Hepatocyte (in vitro differentiated cells): ENCODE measurements around the gene SPRY1. TPM values are rescaled to one million over a fixed set of nuclear protein-coding genes. Genes with fewer than 3 reads are reported as not detected.

Source experiments
- DNase-seq: peaks from one replicate; pipeline ENCODE4 v3.0.0-alpha.2; 2016; ENCODE audit warnings: low spot score
- H2AFZ ChIP-seq: fragments of 200-600 bp; sonication (generic); 2 replicates; pipeline ENCODE4 v1.6.0; 2016; ENCODE audit warnings: antibody characterized with exemption, mild to moderate bottlenecking
- H3K27ac ChIP-seq: fragments of 200-600 bp; sonication (generic); 2 replicates; pipeline ENCODE4 v1.5.1; 2016; ENCODE audit warnings: mild to moderate bottlenecking
- H3K27me3 ChIP-seq: fragments of 200-600 bp; sonication (generic); 2 replicates; pipeline ENCODE4 v1.6.1; 2016
- H3K36me3 ChIP-seq: fragments of 200-600 bp; sonication (generic); replicated peaks from 2 replicates; pipeline ENCODE4 v1.5.1; 2016; ENCODE audit warnings: low read depth; ENCODE audit not compliant: insufficient read depth
- H3K4me1 ChIP-seq: fragments of 200-600 bp; sonication (generic); 2 replicates; pipeline ENCODE4 v1.5.1; 2016; ENCODE audit warnings: mild to moderate bottlenecking, moderate library complexity; ENCODE audit not compliant: insufficient read depth
- H3K4me2 ChIP-seq: fragments of 200-600 bp; sonication (generic); 2 replicates; pipeline ENCODE4 v1.6.0; 2016
- H3K4me3 ChIP-seq: fragments of 200-600 bp; sonication (generic); 2 replicates; pipeline ENCODE4 v1.5.1; 2016; ENCODE audit warnings: mild to moderate bottlenecking
- H3K79me2 ChIP-seq: fragments of 200-600 bp; sonication (generic); 2 replicates; pipeline ENCODE4 v1.6.0; 2017; ENCODE audit warnings: mild to moderate bottlenecking
- H3K9me2 ChIP-seq: fragments of 200-600 bp; sonication (generic); replicated peaks from 2 replicates; pipeline ENCODE4 v1.6.0; 2017; ENCODE audit warnings: mild to moderate bottlenecking; ENCODE audit not compliant: insufficient read depth
- H3K9me3 ChIP-seq: fragments of 200-600 bp; sonication (generic); 2 replicates; pipeline ENCODE4 v1.5.1; 2016; ENCODE audit warnings: low read depth, mild to moderate bottlenecking
- H4K20me1 ChIP-seq: fragments of 200-600 bp; sonication (generic); 2 replicates; pipeline ENCODE4 v1.6.0; 2016; ENCODE audit warnings: mild to moderate bottlenecking; ENCODE audit not compliant: insufficient read depth, poor library complexity, severe bottlenecking
- CTCF ChIP-seq: fragments of 200-600 bp; sonication (generic); IDR thresholded peaks from 2 replicates; pipeline ENCODE4 v1.5.1; 2016; ENCODE audit warnings: antibody characterized with exemption, mild to moderate bottlenecking; ENCODE audit not compliant: poor library complexity
- EZH2 ChIP-seq: fragments of 200-600 bp; sonication (generic); IDR thresholded peaks from 2 replicates; pipeline ENCODE4 v1.6.1; 2016; ENCODE audit warnings: antibody characterized with exemption, mild to moderate bottlenecking, borderline replicate concordance
- EZH2phosphoT487 ChIP-seq: fragments of 200-600 bp; sonication (generic); IDR thresholded peaks from one replicate; pipeline ENCODE4 v1.6.1; 2018; ENCODE audit warnings: antibody characterized with exemption, mild to moderate bottlenecking, low read depth, moderate library complexity; ENCODE audit not compliant: unreplicated experiment, severe bottlenecking
- WGBS: methylation state at CpG from one replicate; pipeline ENCODE4 v1.1.6; 2016; ENCODE audit warnings: low lambda C conversion rate; ENCODE audit errors: missing lambda C conversion rate; 5-methylcytosine and 5-hydroxymethylcytosine counted together
- polyA plus RNA-seq: library from polyadenylated mRNA; unstranded; fragments of >200 nt; fragmentation: Nextera tagmentation; extraction: Ambion mirVana; gene quantifications from 2 replicates; pipeline ENCODE4 v1.2.1, GENCODE V29; 2016
- total RNA-seq: library from RNA; depleted of rRNA; stranded (reverse); fragments of >200 nt; gene quantifications from 2 replicates; pipeline ENCODE4 v1.2.3, GENCODE V29; 2014

Gene SPRY1
- total and polyA plus RNA-seq, 2 experiments from 2014 or later = 37.7 to 40.1 TPM

DNA sequence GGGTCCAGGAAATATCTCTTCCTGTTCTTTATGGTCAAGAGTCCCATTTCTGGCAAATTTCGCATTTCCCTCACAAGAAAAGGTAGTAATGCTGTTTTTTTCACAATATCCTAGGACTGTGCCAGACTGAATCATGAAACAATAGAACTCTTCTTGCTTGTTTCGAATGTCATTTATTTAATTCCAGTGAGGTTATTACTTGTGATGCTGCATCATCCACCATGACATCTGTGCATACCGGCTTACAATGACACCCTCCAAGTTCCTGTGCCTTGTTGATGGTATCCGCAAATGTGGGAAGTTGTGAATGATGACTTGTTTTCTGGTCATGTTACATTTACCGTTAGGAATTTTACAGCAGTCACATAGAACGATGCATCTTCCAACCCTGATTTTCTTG, 42.9 kb upstream of the SPRY1 start:
- no peaks in the 10 kb centered on the region for H3K9me3 ChIP-seq
- no peak overlapping the region for H3K27ac ChIP-seq
- H2AFZ ChIP-seq = no peak overlapping the region
- no peak for DNase-seq
- no peaks in the 10 kb centered on the region for H3K9me2 ChIP-seq
- H3K79me2 ChIP-seq = no peaks in the 10 kb centered on the region
- peaks cover 7% of the 10 kb centered on the region for H3K4me1 ChIP-seq
- 95% methylated on average over 6 of the region's 6 CpGs for WGBS
- no peak for TF ChIP-seq EZH2
- TF ChIP-seq CTCF = no peak
- no peak for TF ChIP-seq EZH2phosphoT487
- no peak overlapping the region for H3K4me3 ChIP-seq
- no peaks in the 10 kb centered on the region for H4K20me1 ChIP-seq
- H3K27me3 ChIP-seq = no peaks in the 10 kb centered on the region
- H3K36me3 ChIP-seq = no peaks in the 10 kb centered on the region
- no peak overlapping the region for H3K4me2 ChIP-seq

DNA sequence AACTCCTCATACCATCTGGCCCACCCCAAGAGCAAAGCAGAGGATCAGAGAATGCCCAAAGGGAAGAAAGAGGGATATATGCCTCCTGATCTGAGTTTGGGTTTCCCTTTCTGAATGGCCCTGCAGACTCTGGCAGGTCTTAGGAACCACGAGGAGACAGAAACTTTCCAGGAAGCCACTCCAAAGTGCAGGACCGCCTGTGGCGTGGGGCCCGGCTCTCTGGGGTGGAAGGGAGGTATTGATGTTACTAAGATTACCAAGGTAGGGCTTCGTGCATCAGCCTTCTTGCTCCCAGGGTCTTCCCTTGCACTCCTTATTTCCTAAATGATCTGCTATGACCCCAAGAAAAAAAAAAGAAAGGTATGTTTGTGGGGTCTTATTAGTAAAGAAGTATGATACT, 41.9 kb upstream of the SPRY1 start:
- no peaks in the 10 kb centered on the region for H3K9me2 ChIP-seq
- H4K20me1 ChIP-seq = no peaks in the 10 kb centered on the region
- H2AFZ ChIP-seq = no peak overlapping the region
- no peaks in the 10 kb centered on the region for H3K9me3 ChIP-seq
- no peaks in the 10 kb centered on the region for H3K79me2 ChIP-seq
- WGBS = 81% methylated on average over 5 of the region's 5 CpGs
- H3K4me3 ChIP-seq = no peak overlapping the region
- H3K27me3 ChIP-seq = no peaks in the 10 kb centered on the region
- no peak for DNase-seq
- H3K36me3 ChIP-seq = no peaks in the 10 kb centered on the region
- no peak overlapping the region for H3K4me2 ChIP-seq
- H3K27ac ChIP-seq = no peak overlapping the region
- TF ChIP-seq EZH2 = no peak
- TF ChIP-seq EZH2phosphoT487 = no peak
- TF ChIP-seq CTCF = no peak
- H3K4me1 ChIP-seq = peaks cover 5% of the 10 kb centered on the region

- WGBS = 94% methylated on average over 7 of the region's 7 CpGs
Observed at GRCh38 chr4:123356921-123357320, 39.7 kb upstream of the SPRY1 start.

More at GRCh38 chr4:123356921-123357320, 39.7 kb upstream of the SPRY1 start:
- no peak for TF ChIP-seq EZH2
- no peak for TF ChIP-seq CTCF
- no peak for TF ChIP-seq EZH2phosphoT487
- Histone ChIP-seq H2AFZ (no peak overlapping the region), H3K4me1 (peaks cover 5% of the 10 kb centered on the region), H3K4me3 (no peak overlapping the region), H3K9me2 (no peaks in the 10 kb centered on the region), H3K9me3 (peaks cover 2% of the 10 kb centered on the region), H4K20me1 (no peaks in the 10 kb centered on the region), H3K27ac (no peak overlapping the region), H3K27me3 (no peaks in the 10 kb centered on the region), H3K4me2 (no peak overlapping the region), H3K36me3 (no peaks in the 10 kb centered on the region), H3K79me2 (no peaks in the 10 kb centered on the region)
- DNase-seq = no peak
